Activated CD8-positive, alpha-beta memory T cell treated with anti-CD3 and anti-CD28 coated beads, Interleukin-2, amount 10 ng/mL, durations not matched to agents 7 days and 5 days (primary cell): ENCODE results near the gene HSCB. TPM values are rescaled to one million over a fixed set of nuclear protein-coding genes. Genes with fewer than 3 reads are reported as not detected.
"Not testable (repeated sequence)": the region's sequence is repeated elsewhere in the genome, so short reads cannot be mapped to it uniquely, and the experiment has no call there.

Experiments
- ATAC-seq: fragments of 150-1000 bp; cut with Tn5 transposase; one replicate; pipeline ENCODE4 v1.10.0; 2021; ENCODE audit warnings: moderate library complexity
- CTCF ChIA-PET: fragments of 350-600 bp; sonication (Branson Sonifier 250); formaldehyde crosslinking; loops from one replicate; lab custom pipeline; 2021; ENCODE audit warnings: antibody characterized with exemption; lab: Charles Lee
- DNase-seq: peaks from one replicate; pipeline ENCODE4 v3.0.0-alpha.2; 2020
- H3K27ac Mint-ChIP-seq: one replicate; pipeline ENCODE4 v1.8.0; 2021; ENCODE audit warnings: mild to moderate bottlenecking, mixed read lengths
- H3K27me3 Mint-ChIP-seq: one replicate; pipeline ENCODE4 v1.8.0; 2021; ENCODE audit warnings: mixed read lengths
- H3K36me3 Mint-ChIP-seq: one replicate; pipeline ENCODE4 v1.8.0; 2021; ENCODE audit warnings: mild to moderate bottlenecking, mixed read lengths
- H3K4me1 Mint-ChIP-seq: one replicate; pipeline ENCODE4 v1.8.0; 2021; ENCODE audit warnings: mixed read lengths
- H3K4me3 Mint-ChIP-seq: one replicate; pipeline ENCODE4 v1.8.0; 2021; ENCODE audit warnings: mild to moderate bottlenecking, moderate library complexity, mixed read lengths
- H3K9me3 Mint-ChIP-seq: one replicate; pipeline ENCODE4 v1.8.0; 2022; ENCODE audit warnings: low read depth, mixed read lengths
- total RNA-seq, 2 experiments: library from RNA; stranded (reverse); gene quantifications; one replicate each; pipeline ENCODE4 v1.2.3, GENCODE V29; 2021

The HSCB gene
- total RNA-seq, 2 experiments from 2014 or later: 17.6 to 19.2 TPM

DNA sequence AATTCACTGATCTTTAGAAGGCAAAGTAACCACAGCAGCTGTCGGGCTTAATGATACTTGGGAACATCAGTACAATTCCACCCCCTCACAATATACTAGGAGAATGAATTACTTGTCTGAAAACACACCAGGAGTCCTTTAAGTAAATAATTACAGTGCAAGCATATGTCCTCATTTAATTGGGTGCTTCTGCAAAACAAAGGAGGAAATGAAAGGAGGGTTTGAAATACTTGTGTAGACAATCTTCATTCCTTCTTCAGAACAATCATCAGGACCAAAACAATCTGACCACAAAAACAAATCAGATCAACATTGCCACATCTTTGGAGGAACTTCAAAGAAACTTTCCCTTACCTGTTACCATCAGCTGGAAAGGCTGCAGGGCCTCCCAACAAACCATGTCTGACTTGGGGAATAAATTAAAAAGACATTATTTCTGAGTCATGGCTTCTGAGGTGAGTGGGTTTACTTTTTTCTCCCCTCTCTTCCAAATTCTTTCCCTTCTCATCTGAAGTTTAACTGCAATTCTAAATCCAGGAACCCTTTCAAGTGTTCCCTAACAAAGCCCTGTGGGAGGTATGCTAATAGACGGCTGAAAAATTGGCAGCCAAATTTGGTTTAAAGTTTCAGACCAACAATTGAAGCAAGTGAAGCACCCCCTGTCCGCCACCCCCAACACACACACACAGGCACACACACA lies 18.2 kb downstream of the HSCB start:
- H3K4me1 Mint-ChIP-seq: peaks cover 10% of the 10 kb centered on the region
- H3K27ac Mint-ChIP-seq: no peak overlapping the region
- CTCF ChIA-PET: interaction anchor here (0.6 to 2.4 kb wide), 2 partner anchors 14 to 22 kb away, joined by 5 to 9 read pairs; no protein-coding TSS in a partner anchor
- peaks cover 7% of the 10 kb centered on the region for H3K36me3 Mint-ChIP-seq
- ATAC-seq (no peak), DNase-seq (no peak)
- H3K9me3 Mint-ChIP-seq: no peaks in the 10 kb centered on the region
- no peaks in the 10 kb centered on the region for H3K27me3 Mint-ChIP-seq
- no peak overlapping the region for H3K4me3 Mint-ChIP-seq

DNA sequence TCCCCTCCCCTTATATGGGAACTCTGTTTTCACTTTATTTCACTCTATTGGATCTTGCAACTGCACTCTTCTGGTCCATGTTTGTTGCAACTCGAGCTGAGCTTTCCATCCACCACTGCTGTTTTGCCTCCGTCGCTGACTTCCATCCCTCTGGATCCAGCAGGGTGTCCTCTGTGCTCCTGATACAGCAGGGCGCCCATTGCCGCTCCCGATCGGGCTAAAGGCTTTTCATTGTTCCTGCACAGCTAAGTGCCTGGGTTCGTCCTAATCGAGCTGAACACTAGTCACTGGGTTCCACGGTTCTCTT lies 19.6 kb downstream of the HSCB start:
- no peaks in the 10 kb centered on the region for H3K27me3 Mint-ChIP-seq
- peaks cover 10% of the 10 kb centered on the region for H3K4me1 Mint-ChIP-seq
- no peaks in the 10 kb centered on the region for H3K9me3 Mint-ChIP-seq
- H3K36me3 Mint-ChIP-seq: peaks cover 4% of the 10 kb centered on the region
- CTCF ChIA-PET: interaction anchor here (2.4 kb wide), 1 partner anchor 12 kb away, joined by 9 read pairs; no protein-coding TSS in a partner anchor
- ATAC-seq (no peak), DNase-seq (no peak)
- no peak overlapping the region for H3K4me3 Mint-ChIP-seq
- no peak overlapping the region for H3K27ac Mint-ChIP-seq

- H3K4me3 Mint-ChIP-seq, H3K9me3 Mint-ChIP-seq, CTCF ChIA-PET, H3K36me3 Mint-ChIP-seq, DNase-seq, H3K27me3 Mint-ChIP-seq, H3K4me1 Mint-ChIP-seq, H3K27ac Mint-ChIP-seq, ATAC-seq: not testable (repeated sequence)
Measured at GRCh38 chr22:28762000-28762399, 20.2 kb downstream of the HSCB start.

DNA sequence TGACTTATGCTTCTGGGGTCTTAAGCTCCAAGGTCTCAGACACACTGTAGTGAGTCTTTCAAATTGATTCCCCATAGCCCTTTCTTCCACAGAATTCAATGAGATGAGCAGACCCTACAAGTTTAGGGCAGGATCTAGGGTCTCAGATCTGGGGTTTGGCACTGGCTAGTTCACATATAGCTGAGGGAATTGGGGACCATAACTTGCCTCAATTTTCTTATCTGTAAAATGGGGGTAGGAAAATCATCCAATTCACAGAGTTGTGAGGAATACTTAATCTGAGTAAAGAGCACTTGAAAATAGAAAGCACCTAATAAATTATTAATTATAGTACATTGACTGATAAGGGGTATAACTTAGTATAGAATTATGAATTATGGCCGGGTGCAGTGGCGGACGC lies 24.8 kb downstream of the HSCB start:
- peaks cover 2% of the 10 kb centered on the region for H3K36me3 Mint-ChIP-seq
- no peak overlapping the region for H3K27ac Mint-ChIP-seq
- peaks cover 2% of the 10 kb centered on the region for H3K4me1 Mint-ChIP-seq
- peaks cover 7% of the 10 kb centered on the region for H3K27me3 Mint-ChIP-seq
- no peak for ATAC-seq
- no peak overlapping the region for H3K4me3 Mint-ChIP-seq
- CTCF ChIA-PET: no interaction called here
- no peak for DNase-seq
- H3K9me3 Mint-ChIP-seq: no peaks in the 10 kb centered on the region

GRCh38 chr22:28768701-28769393 lies 27.0 kb downstream of the HSCB start:
- Mint-ChIP-seq H3K9me3 (no peaks in the 10 kb centered on the region), H3K36me3 (peaks cover 8% of the 10 kb centered on the region), H3K27ac (no peak overlapping the region), H3K4me1 (peaks cover 11% of the 10 kb centered on the region), H3K4me3 (no peak overlapping the region), H3K27me3 (peaks cover 7% of the 10 kb centered on the region)
- CTCF ChIA-PET: no interaction called here
- DNase-seq: no peak
- ATAC-seq: no peak

DNA sequence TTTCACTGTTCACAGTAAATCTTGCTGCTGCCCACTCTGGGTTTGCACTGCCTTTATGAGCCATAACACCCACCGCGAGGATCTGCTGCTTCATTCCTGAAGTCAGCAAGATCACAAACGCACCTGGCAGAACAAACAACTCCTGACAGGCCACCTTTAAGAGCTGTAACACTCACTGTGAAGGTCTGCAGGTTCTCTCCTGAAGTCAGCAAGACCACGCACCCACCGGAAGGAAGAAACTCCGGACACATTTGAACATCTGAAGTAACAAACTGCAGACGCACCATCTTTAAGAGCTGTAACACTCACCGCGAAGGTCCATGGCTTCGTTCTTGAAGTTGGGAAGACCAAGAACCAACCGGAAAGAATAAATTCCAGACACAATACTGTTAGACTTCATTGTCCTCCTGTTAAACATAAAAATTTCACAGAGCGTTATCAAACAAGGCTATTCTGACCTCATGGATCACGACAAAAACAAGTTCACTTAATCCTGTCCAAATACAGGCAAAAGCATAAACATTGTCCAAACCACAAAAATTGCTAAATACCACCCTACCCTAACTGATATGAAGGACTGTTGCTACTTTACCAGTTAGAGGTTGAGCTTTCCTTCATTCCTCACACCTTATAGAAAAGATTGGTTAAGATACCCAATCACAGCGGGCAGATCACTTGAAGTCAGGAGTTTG lies 27.7 kb downstream of the HSCB start:
- Mint-ChIP-seq H3K36me3 (peaks cover 10% of the 10 kb centered on the region), H3K9me3 (no peaks in the 10 kb centered on the region), H3K27me3 (peaks cover 7% of the 10 kb centered on the region), H3K4me1 (peaks cover 13% of the 10 kb centered on the region), H3K27ac (no peak overlapping the region), H3K4me3 (no peak overlapping the region)
- CTCF ChIA-PET: interaction anchor here (1.6 kb wide), 1 partner anchor 168 kb away, joined by 4 read pairs; no protein-coding TSS in a partner anchor
- DNase-seq: no peak
- no peak for ATAC-seq

GRCh38 chr22:28771195-28771791 lies 29.5 kb downstream of the HSCB start:
- Mint-ChIP-seq H3K27me3 (peaks cover 7% of the 10 kb centered on the region), H3K4me3 (no peak overlapping the region), H3K36me3 (peaks cover 24% of the 10 kb centered on the region), H3K4me1 (peaks cover 26% of the 10 kb centered on the region), H3K9me3 (no peaks in the 10 kb centered on the region), H3K27ac (no peak overlapping the region)
- CTCF ChIA-PET: interaction anchor here (2.5 to 3.1 kb wide), 2 partner anchors 19 to 22 kb away, joined by 14 to 16 read pairs; no protein-coding TSS in a partner anchor
- DNase-seq: no peak
- no peak for ATAC-seq

DNA sequence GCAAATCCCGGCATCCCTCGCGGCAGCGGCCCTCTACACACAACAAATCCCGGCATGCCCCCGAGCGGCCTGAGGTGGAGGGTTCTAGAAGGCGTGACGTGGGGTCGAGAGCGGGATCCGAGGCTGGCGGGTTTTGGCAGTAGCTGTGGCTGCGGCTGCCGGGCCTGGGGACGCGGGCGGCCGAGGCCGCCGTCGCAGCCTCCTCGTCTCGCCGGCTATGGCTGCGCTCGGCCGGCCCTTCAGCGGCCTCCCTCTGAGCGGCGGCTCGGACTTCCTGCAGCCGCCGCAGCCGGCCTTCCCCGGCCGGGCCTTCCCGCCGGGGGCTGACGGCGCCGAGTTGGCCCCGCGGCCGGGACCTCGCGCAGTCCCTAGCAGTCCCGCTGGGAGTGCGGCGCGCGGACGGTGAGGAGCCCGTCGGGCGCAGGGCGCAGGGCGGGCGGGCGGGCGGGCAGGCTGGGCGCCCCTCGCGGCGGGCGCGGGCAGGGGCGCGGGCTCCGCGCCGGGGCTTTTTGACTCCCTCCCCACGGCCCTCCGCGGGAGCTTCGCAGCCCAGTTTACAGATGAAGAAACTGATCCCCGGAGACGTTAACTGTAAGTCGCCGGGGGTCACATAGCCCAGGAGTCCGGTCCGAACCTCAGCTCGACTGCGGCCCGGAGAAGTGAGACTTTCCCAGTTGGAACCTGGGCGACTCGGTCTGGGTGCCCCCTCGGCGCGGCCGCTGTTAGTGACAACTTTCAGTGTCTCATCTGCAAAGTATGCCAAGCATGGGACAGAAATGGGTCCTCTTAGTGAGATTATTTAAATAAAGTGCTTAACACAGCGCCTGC lies 31.0 kb downstream of the HSCB start, which contains the start of gene CCDC117:
Gene CCDC117, plus strand, starts transcription at position 63 of the 828 bp plus-strand sequence. Its CDS starts 155 bp downstream, at position 218.
- peak within 1 kb of the TSS; percentile 91 for H3K4me3 Mint-ChIP-seq
- peak within 1 kb of the TSS; percentile 97 for H3K27ac Mint-ChIP-seq
- ATAC-seq: peak; percentile 94
- no peaks in the 10 kb centered on the region for H3K9me3 Mint-ChIP-seq
- DNase-seq: peak; percentile 97
- peaks cover 28% of the 10 kb centered on the region for H3K4me1 Mint-ChIP-seq
- CTCF ChIA-PET: interaction anchor here (0.9 to 3.3 kb wide), 15 partner anchors 11 to 63 kb away, joined by 3 to 16 read pairs (median 7); partner anchors contain the start of genes CHEK2, HSCB and XBP1
- H3K27me3 Mint-ChIP-seq: peaks cover 7% of the 10 kb centered on the region
- peaks cover 26% of the 10 kb centered on the region for H3K36me3 Mint-ChIP-seq

- Mint-ChIP-seq H3K4me3 (peak overlapping the region; percentile 91), H3K4me1 (peaks cover 30% of the 10 kb centered on the region), H3K9me3 (no peaks in the 10 kb centered on the region), H3K27ac (peak overlapping the region; percentile 97), H3K27me3 (peaks cover 7% of the 10 kb centered on the region), H3K36me3 (peaks cover 31% of the 10 kb centered on the region)
- CTCF ChIA-PET: interaction anchor here (1.1 to 3.3 kb wide), 13 partner anchors 10 to 63 kb away, joined by 3 to 16 read pairs (median 9); partner anchors contain the start of genes CHEK2, HSCB and XBP1
- DNase-seq: no peak
- peak; percentile 4 for ATAC-seq
Measured at GRCh38 chr22:28773461-28773867, 31.6 kb downstream of the HSCB start.

- ATAC-seq: no peak
- Mint-ChIP-seq H3K4me1 (peaks cover 34% of the 10 kb centered on the region), H3K27me3 (peaks cover 3% of the 10 kb centered on the region), H3K9me3 (no peaks in the 10 kb centered on the region), H3K27ac (peak overlapping the region; percentile 59), H3K36me3 (peaks cover 32% of the 10 kb centered on the region), H3K4me3 (peak overlapping the region; percentile 57)
- CTCF ChIA-PET: interaction anchor here (0.7 to 3.3 kb wide), 7 partner anchors 9 to 61 kb away, joined by 3 to 16 read pairs (median 9); partner anchors contain the start of genes CHEK2 and HSCB
- no peak for DNase-seq
Measured at GRCh38 chr22:28774378-28774777, 32.5 kb downstream of the HSCB start.

DNA sequence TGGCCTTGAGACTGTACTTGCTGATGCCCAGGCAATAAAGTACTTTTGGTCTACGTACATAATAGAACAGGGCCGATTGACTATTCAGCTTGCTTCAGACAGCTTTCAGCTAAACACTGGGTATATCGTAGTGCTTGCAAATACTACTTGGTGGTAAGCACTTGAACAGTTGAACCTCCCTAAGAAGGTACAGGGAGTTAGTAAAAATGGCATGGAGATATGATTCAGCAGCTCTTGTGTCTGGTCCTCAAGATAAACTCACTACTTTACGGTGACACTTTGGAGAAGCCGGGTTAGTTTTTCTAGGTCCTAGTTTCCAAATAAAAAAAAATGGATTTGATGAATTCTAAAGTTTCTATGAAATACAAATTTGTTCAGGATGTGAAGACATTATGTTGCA lies 38.0 kb downstream of the HSCB start:
- DNase-seq: no peak
- Mint-ChIP-seq H3K4me1 (peaks cover 26% of the 10 kb centered on the region), H3K27me3 (no peaks in the 10 kb centered on the region), H3K4me3 (no peak overlapping the region), H3K27ac (no peak overlapping the region), H3K36me3 (peaks cover 52% of the 10 kb centered on the region), H3K9me3 (no peaks in the 10 kb centered on the region)
- ATAC-seq: no peak
- CTCF ChIA-PET: interaction anchor here (0.7 to 1.8 kb wide), 4 partner anchors 10 to 260 kb away, joined by 3 to 7 read pairs (median 6); no protein-coding TSS in a partner anchor

DNA sequence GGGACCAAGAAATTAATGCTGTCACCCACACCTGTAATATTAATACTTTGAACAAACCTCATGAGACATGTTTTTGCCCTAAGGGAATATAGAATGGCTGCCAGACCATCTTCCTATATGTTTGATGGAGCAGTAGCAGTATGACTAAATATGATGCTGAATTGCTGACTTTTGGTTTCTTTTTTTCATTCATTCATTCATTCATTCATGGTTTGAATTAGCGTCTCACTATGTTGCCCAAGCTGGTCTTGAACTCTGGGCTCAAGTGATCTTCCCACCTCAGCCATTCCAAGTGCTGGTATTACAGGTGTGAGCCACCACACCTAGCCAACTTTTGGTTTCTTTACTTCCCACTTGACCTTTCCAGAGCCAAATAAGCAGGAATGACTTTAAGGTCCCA lies 38.5 kb downstream of the HSCB start:
- ATAC-seq (no peak), DNase-seq (no peak)
- H3K9me3 Mint-ChIP-seq: no peaks in the 10 kb centered on the region
- H3K27me3 Mint-ChIP-seq: no peaks in the 10 kb centered on the region
- H3K27ac Mint-ChIP-seq: no peak overlapping the region
- peaks cover 52% of the 10 kb centered on the region for H3K36me3 Mint-ChIP-seq
- H3K4me3 Mint-ChIP-seq: no peak overlapping the region
- CTCF ChIA-PET: interaction anchor here (1.5 to 1.8 kb wide), 2 partner anchors 10 to 180 kb away, joined by 5 to 6 read pairs; no protein-coding TSS in a partner anchor
- peaks cover 24% of the 10 kb centered on the region for H3K4me1 Mint-ChIP-seq
